ENCODE measurements around the gene SLC2A6. TPM values are rescaled to one million over a fixed set of nuclear protein-coding genes. Genes with fewer than 3 reads are reported as not detected.

The SLC2A6 gene
- total and polyA plus RNA-seq, 2 of the 8 experiments (the other 6 are each of a cell fraction or from before 2014, with no cell fraction given) = 16.6 to 17.8 TPM

DNA sequence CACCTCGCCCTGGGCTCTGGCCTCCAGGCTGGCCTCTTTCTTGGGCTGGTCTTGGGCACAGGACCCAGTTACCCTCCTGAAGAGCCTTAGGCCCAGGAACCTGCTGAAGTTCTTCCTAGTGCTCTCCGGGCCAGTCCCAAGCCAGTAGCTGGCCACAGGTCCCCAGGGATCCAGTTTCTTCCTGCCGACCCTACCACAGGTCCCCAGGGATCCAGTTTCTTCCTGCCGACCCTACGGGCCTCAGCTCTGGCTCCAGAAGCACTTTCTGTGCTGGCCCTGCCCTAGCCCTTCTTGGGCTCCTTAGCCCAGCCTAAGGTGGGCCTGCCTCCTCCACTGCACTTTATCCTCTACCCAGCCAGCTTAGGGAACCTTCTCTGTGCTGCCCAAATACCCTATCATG is 37.3 kb downstream of the SLC2A6 start (continued):
- TF ChIP-seq SAP30 (IDR thresholded peaks at IDR 0.05; ENCODE audit: insufficient read depth, insufficient replicate concordance, low read length) = no peak
- TF ChIP-seq, protein P1, sequence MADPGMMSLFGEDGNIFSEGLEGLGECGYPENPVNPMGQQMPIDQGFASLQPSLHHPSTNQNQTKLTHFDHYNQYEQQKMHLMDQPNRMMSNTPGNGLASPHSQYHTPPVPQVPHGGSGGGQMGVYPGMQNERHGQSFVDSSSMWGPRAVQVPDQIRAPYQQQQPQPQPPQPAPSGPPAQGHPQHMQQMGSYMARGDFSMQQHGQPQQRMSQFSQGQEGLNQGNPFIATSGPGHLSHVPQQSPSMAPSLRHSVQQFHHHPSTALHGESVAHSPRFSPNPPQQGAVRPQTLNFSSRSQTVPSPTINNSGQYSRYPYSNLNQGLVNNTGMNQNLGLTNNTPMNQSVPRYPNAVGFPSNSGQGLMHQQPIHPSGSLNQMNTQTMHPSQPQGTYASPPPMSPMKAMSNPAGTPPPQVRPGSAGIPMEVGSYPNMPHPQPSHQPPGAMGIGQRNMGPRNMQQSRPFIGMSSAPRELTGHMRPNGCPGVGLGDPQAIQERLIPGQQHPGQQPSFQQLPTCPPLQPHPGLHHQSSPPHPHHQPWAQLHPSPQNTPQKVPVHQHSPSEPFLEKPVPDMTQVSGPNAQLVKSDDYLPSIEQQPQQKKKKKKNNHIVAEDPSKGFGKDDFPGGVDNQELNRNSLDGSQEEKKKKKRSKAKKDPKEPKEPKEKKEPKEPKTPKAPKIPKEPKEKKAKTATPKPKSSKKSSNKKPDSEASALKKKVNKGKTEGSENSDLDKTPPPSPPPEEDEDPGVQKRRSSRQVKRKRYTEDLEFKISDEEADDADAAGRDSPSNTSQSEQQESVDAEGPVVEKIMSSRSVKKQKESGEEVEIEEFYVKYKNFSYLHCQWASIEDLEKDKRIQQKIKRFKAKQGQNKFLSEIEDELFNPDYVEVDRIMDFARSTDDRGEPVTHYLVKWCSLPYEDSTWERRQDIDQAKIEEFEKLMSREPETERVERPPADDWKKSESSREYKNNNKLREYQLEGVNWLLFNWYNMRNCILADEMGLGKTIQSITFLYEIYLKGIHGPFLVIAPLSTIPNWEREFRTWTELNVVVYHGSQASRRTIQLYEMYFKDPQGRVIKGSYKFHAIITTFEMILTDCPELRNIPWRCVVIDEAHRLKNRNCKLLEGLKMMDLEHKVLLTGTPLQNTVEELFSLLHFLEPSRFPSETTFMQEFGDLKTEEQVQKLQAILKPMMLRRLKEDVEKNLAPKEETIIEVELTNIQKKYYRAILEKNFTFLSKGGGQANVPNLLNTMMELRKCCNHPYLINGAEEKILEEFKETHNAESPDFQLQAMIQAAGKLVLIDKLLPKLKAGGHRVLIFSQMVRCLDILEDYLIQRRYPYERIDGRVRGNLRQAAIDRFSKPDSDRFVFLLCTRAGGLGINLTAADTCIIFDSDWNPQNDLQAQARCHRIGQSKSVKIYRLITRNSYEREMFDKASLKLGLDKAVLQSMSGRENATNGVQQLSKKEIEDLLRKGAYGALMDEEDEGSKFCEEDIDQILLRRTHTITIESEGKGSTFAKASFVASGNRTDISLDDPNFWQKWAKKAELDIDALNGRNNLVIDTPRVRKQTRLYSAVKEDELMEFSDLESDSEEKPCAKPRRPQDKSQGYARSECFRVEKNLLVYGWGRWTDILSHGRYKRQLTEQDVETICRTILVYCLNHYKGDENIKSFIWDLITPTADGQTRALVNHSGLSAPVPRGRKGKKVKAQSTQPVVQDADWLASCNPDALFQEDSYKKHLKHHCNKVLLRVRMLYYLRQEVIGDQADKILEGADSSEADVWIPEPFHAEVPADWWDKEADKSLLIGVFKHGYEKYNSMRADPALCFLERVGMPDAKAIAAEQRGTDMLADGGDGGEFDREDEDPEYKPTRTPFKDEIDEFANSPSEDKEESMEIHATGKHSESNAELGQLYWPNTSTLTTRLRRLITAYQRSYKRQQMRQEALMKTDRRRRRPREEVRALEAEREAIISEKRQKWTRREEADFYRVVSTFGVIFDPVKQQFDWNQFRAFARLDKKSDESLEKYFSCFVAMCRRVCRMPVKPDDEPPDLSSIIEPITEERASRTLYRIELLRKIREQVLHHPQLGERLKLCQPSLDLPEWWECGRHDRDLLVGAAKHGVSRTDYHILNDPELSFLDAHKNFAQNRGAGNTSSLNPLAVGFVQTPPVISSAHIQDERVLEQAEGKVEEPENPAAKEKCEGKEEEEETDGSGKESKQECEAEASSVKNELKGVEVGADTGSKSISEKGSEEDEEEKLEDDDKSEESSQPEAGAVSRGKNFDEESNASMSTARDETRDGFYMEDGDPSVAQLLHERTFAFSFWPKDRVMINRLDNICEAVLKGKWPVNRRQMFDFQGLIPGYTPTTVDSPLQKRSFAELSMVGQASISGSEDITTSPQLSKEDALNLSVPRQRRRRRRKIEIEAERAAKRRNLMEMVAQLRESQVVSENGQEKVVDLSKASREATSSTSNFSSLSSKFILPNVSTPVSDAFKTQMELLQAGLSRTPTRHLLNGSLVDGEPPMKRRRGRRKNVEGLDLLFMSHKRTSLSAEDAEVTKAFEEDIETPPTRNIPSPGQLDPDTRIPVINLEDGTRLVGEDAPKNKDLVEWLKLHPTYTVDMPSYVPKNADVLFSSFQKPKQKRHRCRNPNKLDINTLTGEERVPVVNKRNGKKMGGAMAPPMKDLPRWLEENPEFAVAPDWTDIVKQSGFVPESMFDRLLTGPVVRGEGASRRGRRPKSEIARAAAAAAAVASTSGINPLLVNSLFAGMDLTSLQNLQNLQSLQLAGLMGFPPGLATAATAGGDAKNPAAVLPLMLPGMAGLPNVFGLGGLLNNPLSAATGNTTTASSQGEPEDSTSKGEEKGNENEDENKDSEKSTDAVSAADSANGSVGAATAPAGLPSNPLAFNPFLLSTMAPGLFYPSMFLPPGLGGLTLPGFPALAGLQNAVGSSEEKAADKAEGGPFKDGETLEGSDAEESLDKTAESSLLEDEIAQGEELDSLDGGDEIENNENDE (IDR thresholded peaks at IDR 0.05; ENCODE audit: insufficient replicate concordance, low read length) = no peak
